ENCODE measurements around the gene FAM117A. TPM values are rescaled to one million over a fixed set of nuclear protein-coding genes. Genes with fewer than 3 reads are reported as not detected.
"Not testable (repeated sequence)": the region's sequence is repeated elsewhere in the genome, so short reads cannot be mapped to it uniquely, and the experiment has no call there.

Gene FAM117A
- total and polyA plus RNA-seq, 2 donors from 2014 or later, result 11.1 to 12.9 TPM

DNA sequence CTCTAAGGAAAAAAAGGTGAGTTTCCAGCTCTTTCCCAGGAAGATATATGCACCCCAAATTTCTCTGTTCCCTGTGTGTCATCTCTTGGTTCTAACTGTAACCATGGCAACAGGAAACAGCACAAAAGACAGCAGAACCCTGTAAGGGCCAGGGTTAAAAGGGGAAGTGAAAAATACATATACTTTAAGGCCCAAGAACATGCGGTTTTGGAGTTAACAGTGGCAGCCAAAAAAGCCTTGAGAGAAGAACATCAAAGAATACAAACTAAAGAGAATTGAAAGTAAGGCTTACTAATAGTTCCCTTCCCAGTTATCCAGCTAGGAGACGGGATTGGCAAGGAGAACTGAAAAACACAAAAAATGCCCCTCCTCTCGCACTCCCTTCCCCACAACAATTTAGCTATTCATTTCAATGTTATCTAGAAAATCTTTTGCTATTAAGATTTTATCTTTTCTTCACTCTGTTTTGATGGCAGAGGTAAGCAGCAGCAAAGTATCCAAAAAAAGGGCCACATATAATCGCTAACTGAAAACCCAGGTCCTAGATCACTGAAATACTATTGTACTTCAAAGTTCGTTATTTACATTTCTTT, 87.6 kb downstream of the FAM117A start:
- Histone ChIP-seq H3K27me3 (ENCODE audit: control insufficient read depth, insufficient read depth, low read length) (no peaks in the 10 kb centered on the region), H3K36me3 (ENCODE audit: control insufficient read depth in 2 of 3, insufficient read depth in 3 of 3, low read length in 3 of 3) (no peaks in the 10 kb centered on the region), H3K27ac (ENCODE audit: low read depth in 2 of 2, low read length in 2 of 2) (no peak overlapping the region), H3K9ac (ENCODE audit: low read length in 3 of 3) (peak overlapping the region in 1 of 3 donors; percentile 95), H3K4me1 (ENCODE audit: control insufficient read depth in 2 of 3, insufficient read depth in 2 of 3, low read depth in 1 of 3, low read length in 3 of 3) (peaks cover 0 to 27% (median 13%) of the 10 kb centered on the region in 3 donors), H3K4me3 (ENCODE audit: low read length in 3 of 3) (peak overlapping the region in 2 of 3 donors; percentile 68 to 71), H3K9me3 (ENCODE audit: control insufficient read depth in 2 of 3, insufficient read depth in 1 of 3, low read length in 3 of 3) (no peaks in the 10 kb centered on the region)
- TF ChIP-seq, protein P1, sequence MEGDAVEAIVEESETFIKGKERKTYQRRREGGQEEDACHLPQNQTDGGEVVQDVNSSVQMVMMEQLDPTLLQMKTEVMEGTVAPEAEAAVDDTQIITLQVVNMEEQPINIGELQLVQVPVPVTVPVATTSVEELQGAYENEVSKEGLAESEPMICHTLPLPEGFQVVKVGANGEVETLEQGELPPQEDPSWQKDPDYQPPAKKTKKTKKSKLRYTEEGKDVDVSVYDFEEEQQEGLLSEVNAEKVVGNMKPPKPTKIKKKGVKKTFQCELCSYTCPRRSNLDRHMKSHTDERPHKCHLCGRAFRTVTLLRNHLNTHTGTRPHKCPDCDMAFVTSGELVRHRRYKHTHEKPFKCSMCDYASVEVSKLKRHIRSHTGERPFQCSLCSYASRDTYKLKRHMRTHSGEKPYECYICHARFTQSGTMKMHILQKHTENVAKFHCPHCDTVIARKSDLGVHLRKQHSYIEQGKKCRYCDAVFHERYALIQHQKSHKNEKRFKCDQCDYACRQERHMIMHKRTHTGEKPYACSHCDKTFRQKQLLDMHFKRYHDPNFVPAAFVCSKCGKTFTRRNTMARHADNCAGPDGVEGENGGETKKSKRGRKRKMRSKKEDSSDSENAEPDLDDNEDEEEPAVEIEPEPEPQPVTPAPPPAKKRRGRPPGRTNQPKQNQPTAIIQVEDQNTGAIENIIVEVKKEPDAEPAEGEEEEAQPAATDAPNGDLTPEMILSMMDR (IDR thresholded peaks at IDR 0.05; ENCODE audit: borderline replicate concordance, extremely low read depth, insufficient read depth), result no peak
- FAIRE-seq (no peak), DNase-seq (peak in 1 of 5 donors; percentile 43)
- intact Hi-C loops (cut with DNase I), result no loop called here

DNA sequence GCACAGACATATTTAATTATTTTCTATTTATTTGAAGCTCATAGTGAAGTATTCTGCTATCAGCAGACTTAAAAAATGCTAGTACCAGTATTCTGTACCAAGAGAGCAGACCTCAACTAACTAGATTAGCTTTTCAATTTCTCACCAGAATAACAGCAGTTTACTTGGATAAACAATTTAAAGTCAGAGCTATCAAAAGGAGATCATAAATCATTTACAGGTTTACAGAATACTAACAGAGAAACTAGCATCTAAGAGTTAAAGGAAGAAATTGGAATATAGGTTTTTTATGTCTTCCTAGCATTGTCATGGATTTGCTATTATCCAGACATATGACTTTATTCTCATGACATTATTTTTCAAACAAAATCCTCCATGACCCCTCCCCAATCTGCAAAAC, 89.4 kb downstream of the FAM117A start:
- TF ChIP-seq, protein P1 (IDR thresholded peaks at IDR 0.05; ENCODE audit: borderline replicate concordance, extremely low read depth, insufficient read depth), result no peak
- intact Hi-C loops (cut with DNase I), result no loop called here
- Histone ChIP-seq H3K4me1 (ENCODE audit: control insufficient read depth in 2 of 3, insufficient read depth in 2 of 3, low read depth in 1 of 3, low read length in 3 of 3) (peaks cover 0 to 27% (median 13%) of the 10 kb centered on the region in 3 donors), H3K36me3 (ENCODE audit: control insufficient read depth in 2 of 3, insufficient read depth in 3 of 3, low read length in 3 of 3) (no peaks in the 10 kb centered on the region), H3K27ac (ENCODE audit: low read depth in 2 of 2, low read length in 2 of 2) (no peak overlapping the region), H3K9me3 (ENCODE audit: control insufficient read depth in 2 of 3, insufficient read depth in 1 of 3, low read length in 3 of 3) (no peaks in the 10 kb centered on the region), H3K4me3 (ENCODE audit: low read length in 3 of 3) (no peak overlapping the region), H3K27me3 (ENCODE audit: control insufficient read depth, insufficient read depth, low read length) (no peaks in the 10 kb centered on the region), H3K9ac (ENCODE audit: low read length in 3 of 3) (no peak overlapping the region)
- DNase-seq (no peak), FAIRE-seq (no peak)

DNA sequence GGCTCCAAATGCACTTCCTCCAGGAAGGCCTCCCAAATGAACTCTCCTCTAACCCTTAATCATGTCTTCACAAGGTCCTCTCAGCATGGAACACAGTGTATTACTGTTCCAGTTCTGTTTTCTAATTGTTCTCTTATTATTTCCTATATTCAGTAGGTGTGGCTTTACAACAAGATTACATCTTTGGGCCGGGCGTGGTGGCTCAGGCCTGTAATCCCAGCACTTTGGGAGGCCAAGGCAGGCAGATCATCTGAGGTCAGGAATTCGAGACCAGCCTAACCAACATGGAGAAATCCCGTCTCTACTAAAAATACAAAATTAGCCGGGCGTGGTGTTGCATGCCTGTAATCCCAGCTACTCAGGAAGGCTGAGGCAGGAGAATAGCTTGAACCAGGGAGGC, 90.3 kb downstream of the FAM117A start:
- H3K4me1 ChIP-seq (ENCODE audit: control insufficient read depth in 2 of 3, insufficient read depth in 2 of 3, low read depth in 1 of 3, low read length in 3 of 3), result peaks cover 0 to 27% (median 13%) of the 10 kb centered on the region in 3 donors
- FAIRE-seq; DNase-seq; H3K9ac ChIP-seq (ENCODE audit: low read length in 3 of 3); intact Hi-C loops (cut with DNase I); H3K4me3 ChIP-seq (ENCODE audit: low read length in 3 of 3); H3K27me3 ChIP-seq (ENCODE audit: control insufficient read depth, insufficient read depth, low read length); H3K27ac ChIP-seq (ENCODE audit: low read depth in 2 of 2, low read length in 2 of 2); H3K9me3 ChIP-seq (ENCODE audit: control insufficient read depth in 2 of 3, insufficient read depth in 1 of 3, low read length in 3 of 3); H3K36me3 ChIP-seq (ENCODE audit: control insufficient read depth in 2 of 3, insufficient read depth in 3 of 3, low read length in 3 of 3): not testable (repeated sequence)

DNA sequence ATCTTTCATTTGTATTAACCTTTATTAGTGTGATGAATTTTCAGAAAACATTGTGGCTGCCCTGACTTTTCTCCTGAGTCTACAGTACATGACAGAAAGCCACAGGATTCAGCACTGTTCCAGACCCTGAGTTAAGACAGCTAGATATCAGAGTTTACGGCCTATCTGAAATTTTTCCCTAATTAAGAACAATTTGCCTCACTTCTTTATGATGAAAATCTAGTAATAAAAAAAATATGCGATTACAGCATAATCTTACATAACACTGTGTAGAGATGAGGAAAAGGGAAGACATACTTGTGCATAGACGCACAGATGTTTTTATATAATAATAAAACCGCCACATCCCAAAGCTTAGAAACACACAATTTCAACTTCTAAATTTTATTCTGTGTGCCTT, 93.3 kb downstream of the FAM117A start:
- intact Hi-C loops (cut with DNase I), result no loop called here
- FAIRE-seq (no peak), DNase-seq (no peak)
- H3K4me1 ChIP-seq (ENCODE audit: control insufficient read depth in 2 of 3, insufficient read depth in 2 of 3, low read depth in 1 of 3, low read length in 3 of 3), result peaks cover 0 to 9% (median 2%) of the 10 kb centered on the region in 3 donors
- no peak overlapping the region for H3K9ac ChIP-seq (ENCODE audit: low read length in 3 of 3)
- no peaks in the 10 kb centered on the region for H3K9me3 ChIP-seq (ENCODE audit: control insufficient read depth in 2 of 3, insufficient read depth in 1 of 3, low read length in 3 of 3)
- no peaks in the 10 kb centered on the region for H3K27me3 ChIP-seq (ENCODE audit: control insufficient read depth, insufficient read depth, low read length)
- H3K27ac ChIP-seq (ENCODE audit: low read depth in 2 of 2, low read length in 2 of 2), result no peak overlapping the region
- H3K36me3 ChIP-seq (ENCODE audit: control insufficient read depth in 2 of 3, insufficient read depth in 3 of 3, low read length in 3 of 3), result no peaks in the 10 kb centered on the region
- TF ChIP-seq, protein P1 (IDR thresholded peaks at IDR 0.05; ENCODE audit: borderline replicate concordance, extremely low read depth, insufficient read depth), result no peak
- no peak overlapping the region for H3K4me3 ChIP-seq (ENCODE audit: low read length in 3 of 3)

All from kidney (tissue), 14 donors.